Activated naive CD8-positive, alpha-beta T cell (primary cell): Measurements from ENCODE around the gene ACOT11.

Experiments used
- H3K27ac Mint-ChIP-seq: one replicate; pipeline ENCODE4 v1.8.0; 2021; ENCODE audit warnings: mixed read lengths
- H3K27me3 Mint-ChIP-seq: one replicate; pipeline ENCODE4 v1.8.0; 2021; ENCODE audit warnings: mixed read lengths
- H3K36me3 Mint-ChIP-seq: one replicate; pipeline ENCODE4 v1.8.0; 2021; ENCODE audit warnings: mixed read lengths
- H3K4me1 Mint-ChIP-seq: one replicate; pipeline ENCODE4 v1.8.0; 2021; ENCODE audit warnings: low read depth, mixed read lengths
- H3K4me3 Mint-ChIP-seq: one replicate; pipeline ENCODE4 v1.8.0; 2021; ENCODE audit warnings: mild to moderate bottlenecking, mixed read lengths
- H3K9me3 Mint-ChIP-seq: one replicate; pipeline ENCODE4 v1.8.0; 2021; ENCODE audit warnings: low read depth, mixed read lengths

The ACOT11 gene

GRCh38 chr1:54567961-54568360 is 19.9 kb downstream of the ACOT11 start:
- Mint-ChIP-seq H3K27ac (no peak overlapping the region), H3K36me3 (no peaks in the 10 kb centered on the region), H3K27me3 (no peaks in the 10 kb centered on the region), H3K4me3 (no peak overlapping the region), H3K4me1 (no peaks in the 10 kb centered on the region), H3K9me3 (no peaks in the 10 kb centered on the region)

GRCh38 chr1:54569339-54569738 is 21.3 kb downstream of the ACOT11 start:
- no peaks in the 10 kb centered on the region for H3K36me3 Mint-ChIP-seq
- H3K27ac Mint-ChIP-seq, result no peak overlapping the region
- H3K4me1 Mint-ChIP-seq, result no peaks in the 10 kb centered on the region
- H3K9me3 Mint-ChIP-seq, result no peaks in the 10 kb centered on the region
- no peak overlapping the region for H3K4me3 Mint-ChIP-seq
- no peaks in the 10 kb centered on the region for H3K27me3 Mint-ChIP-seq

DNA sequence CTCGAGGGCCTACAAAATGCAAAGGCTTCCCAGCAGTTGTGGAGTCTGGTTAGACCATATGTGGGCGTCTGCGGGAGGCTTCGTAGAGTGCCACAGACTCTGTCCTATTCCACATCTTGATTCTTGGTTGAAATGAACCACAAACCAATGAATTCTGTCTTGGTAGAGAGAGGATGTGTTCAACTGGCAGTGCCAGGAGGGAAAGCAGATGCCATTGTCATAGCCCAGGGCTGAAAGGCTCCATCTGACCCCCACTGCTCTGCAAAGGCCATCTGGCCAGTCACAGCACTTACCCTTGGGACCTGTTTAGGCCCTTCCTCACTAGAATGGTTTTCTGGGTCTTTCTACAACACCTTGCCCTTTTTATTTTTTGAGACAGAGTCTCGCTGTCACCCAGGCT is 22.1 kb downstream of the ACOT11 start:
- H3K27ac Mint-ChIP-seq, result no peak overlapping the region
- no peaks in the 10 kb centered on the region for H3K4me1 Mint-ChIP-seq
- H3K9me3 Mint-ChIP-seq, result no peaks in the 10 kb centered on the region
- no peak overlapping the region for H3K4me3 Mint-ChIP-seq
- H3K27me3 Mint-ChIP-seq, result no peaks in the 10 kb centered on the region
- H3K36me3 Mint-ChIP-seq, result no peaks in the 10 kb centered on the region

GRCh38 chr1:54571326-54571725 is 23.3 kb downstream of the ACOT11 start:
- H3K9me3 Mint-ChIP-seq, result no peaks in the 10 kb centered on the region
- no peaks in the 10 kb centered on the region for H3K36me3 Mint-ChIP-seq
- no peaks in the 10 kb centered on the region for H3K27me3 Mint-ChIP-seq
- H3K4me1 Mint-ChIP-seq, result no peaks in the 10 kb centered on the region
- H3K27ac Mint-ChIP-seq, result no peak overlapping the region
- H3K4me3 Mint-ChIP-seq, result no peak overlapping the region

DNA sequence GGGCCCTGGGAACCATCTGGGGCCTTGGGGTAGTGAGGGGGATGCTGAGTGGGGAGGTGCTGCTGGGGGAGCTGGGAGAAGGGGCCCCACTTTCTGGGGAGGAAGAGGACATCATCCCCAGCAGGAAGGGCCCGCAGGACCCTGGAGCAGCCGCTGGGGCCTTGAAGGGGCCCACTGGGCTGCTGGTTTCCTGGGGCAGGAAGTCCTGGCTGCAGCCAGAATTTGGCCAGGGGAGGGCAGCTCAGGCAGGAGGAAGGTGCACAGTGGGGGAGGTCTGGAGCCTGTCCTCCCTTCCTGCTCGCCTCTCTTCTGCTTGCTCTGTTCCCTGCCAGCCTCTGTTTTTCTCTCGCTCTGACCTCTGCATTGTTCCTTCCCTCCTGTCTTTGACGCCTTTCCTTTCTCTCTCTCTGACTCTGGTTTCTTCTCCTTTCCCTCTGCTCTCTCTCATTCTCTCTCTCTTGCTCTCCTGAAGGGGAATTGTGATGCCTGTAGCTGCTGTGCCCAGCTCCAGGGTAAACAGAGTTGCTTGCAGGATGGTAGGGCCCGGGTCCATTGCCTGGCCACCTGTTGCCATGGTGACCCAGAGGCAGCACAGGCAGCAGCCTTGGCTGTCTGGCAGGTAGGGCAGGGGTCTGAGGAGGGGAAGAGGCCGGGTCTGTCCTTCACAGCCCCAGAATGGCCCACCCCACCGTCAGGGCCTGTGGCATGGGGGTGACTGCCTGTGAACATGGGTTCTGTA is 23.9 kb downstream of the ACOT11 start:
- no peaks in the 10 kb centered on the region for H3K9me3 Mint-ChIP-seq
- H3K4me3 Mint-ChIP-seq, result no peak overlapping the region
- H3K4me1 Mint-ChIP-seq, result no peaks in the 10 kb centered on the region
- H3K27me3 Mint-ChIP-seq, result no peaks in the 10 kb centered on the region
- no peak overlapping the region for H3K27ac Mint-ChIP-seq
- no peaks in the 10 kb centered on the region for H3K36me3 Mint-ChIP-seq

DNA sequence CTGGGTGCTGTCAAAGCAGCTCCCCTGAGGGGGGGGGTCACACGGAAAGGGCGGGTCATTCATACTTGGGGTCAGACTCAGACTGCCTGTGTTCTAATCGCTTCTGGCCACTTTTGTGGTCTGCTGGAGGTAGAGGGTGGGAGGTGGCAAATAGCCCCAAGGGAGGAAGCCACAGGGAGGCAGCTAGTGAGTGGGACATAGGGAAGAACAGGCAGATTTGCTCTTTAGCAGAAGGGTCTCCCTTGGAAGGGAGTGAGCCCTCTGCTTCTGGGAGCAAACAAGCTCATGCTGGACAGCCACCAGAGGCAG is 24.5 kb downstream of the ACOT11 start:
- no peak overlapping the region for H3K4me3 Mint-ChIP-seq
- H3K4me1 Mint-ChIP-seq, result no peaks in the 10 kb centered on the region
- H3K36me3 Mint-ChIP-seq, result no peaks in the 10 kb centered on the region
- no peaks in the 10 kb centered on the region for H3K9me3 Mint-ChIP-seq
- H3K27me3 Mint-ChIP-seq, result no peaks in the 10 kb centered on the region
- H3K27ac Mint-ChIP-seq, result no peak overlapping the region

GRCh38 chr1:54574158-54574778 is 26.2 kb downstream of the ACOT11 start:
- no peaks in the 10 kb centered on the region for H3K36me3 Mint-ChIP-seq
- no peak overlapping the region for H3K4me3 Mint-ChIP-seq
- no peak overlapping the region for H3K27ac Mint-ChIP-seq
- H3K4me1 Mint-ChIP-seq, result no peaks in the 10 kb centered on the region
- H3K9me3 Mint-ChIP-seq, result no peaks in the 10 kb centered on the region
- no peaks in the 10 kb centered on the region for H3K27me3 Mint-ChIP-seq

- Mint-ChIP-seq H3K27ac (no peak overlapping the region), H3K36me3 (no peaks in the 10 kb centered on the region), H3K27me3 (no peaks in the 10 kb centered on the region), H3K9me3 (no peaks in the 10 kb centered on the region), H3K4me1 (no peaks in the 10 kb centered on the region), H3K4me3 (no peak overlapping the region)
These were observed 27.1 kb downstream of the ACOT11 start for GRCh38 chr1:54575161-54575560.

GRCh38 chr1:54575605-54576290 is 27.7 kb downstream of the ACOT11 start:
- H3K9me3 Mint-ChIP-seq, result no peaks in the 10 kb centered on the region
- H3K4me3 Mint-ChIP-seq, result no peak overlapping the region
- H3K27ac Mint-ChIP-seq, result no peak overlapping the region

DNA sequence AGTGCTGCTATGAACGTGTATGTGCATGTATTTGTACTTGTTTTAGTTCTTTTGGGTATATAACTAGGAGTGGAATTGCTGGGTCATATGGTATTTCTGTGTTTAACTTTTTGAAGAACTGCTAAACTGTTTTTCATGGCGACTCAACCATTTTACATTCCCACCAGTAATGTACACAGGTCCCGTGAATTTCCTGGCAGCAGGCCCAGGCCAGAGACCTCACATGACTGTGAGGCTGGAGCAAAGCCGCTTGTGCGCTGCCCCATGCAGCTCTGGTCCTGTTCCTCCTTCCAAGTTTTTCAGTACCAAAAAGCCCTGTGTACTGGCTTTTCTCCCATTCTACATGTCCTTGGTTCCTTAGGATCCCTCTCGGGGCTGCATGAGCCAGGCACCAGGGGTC is 29.6 kb downstream of the ACOT11 start:
- Mint-ChIP-seq H3K4me3 (no peak overlapping the region), H3K9me3 (no peaks in the 10 kb centered on the region), H3K27ac (no peak overlapping the region), H3K36me3 (no peaks in the 10 kb centered on the region), H3K4me1 (no peaks in the 10 kb centered on the region), H3K27me3 (no peaks in the 10 kb centered on the region)

More at GRCh38 chr1:54575605-54576290, 27.7 kb downstream of the ACOT11 start:
- no peaks in the 10 kb centered on the region for H3K4me1 Mint-ChIP-seq
- no peaks in the 10 kb centered on the region for H3K27me3 Mint-ChIP-seq
- no peaks in the 10 kb centered on the region for H3K36me3 Mint-ChIP-seq

- Mint-ChIP-seq H3K27me3 (no peaks in the 10 kb centered on the region), H3K27ac (no peak overlapping the region), H3K9me3 (no peaks in the 10 kb centered on the region), H3K4me1 (no peaks in the 10 kb centered on the region), H3K36me3 (no peaks in the 10 kb centered on the region), H3K4me3 (no peak overlapping the region)
These were observed 31.3 kb downstream of the ACOT11 start for GRCh38 chr1:54579337-54579781.

GRCh38 chr1:54580856-54581550 is 33.0 kb downstream of the ACOT11 start:
- Mint-ChIP-seq H3K4me1 (no peaks in the 10 kb centered on the region), H3K27ac (no peak overlapping the region), H3K36me3 (no peaks in the 10 kb centered on the region), H3K9me3 (no peaks in the 10 kb centered on the region), H3K27me3 (no peaks in the 10 kb centered on the region), H3K4me3 (no peak overlapping the region)

DNA sequence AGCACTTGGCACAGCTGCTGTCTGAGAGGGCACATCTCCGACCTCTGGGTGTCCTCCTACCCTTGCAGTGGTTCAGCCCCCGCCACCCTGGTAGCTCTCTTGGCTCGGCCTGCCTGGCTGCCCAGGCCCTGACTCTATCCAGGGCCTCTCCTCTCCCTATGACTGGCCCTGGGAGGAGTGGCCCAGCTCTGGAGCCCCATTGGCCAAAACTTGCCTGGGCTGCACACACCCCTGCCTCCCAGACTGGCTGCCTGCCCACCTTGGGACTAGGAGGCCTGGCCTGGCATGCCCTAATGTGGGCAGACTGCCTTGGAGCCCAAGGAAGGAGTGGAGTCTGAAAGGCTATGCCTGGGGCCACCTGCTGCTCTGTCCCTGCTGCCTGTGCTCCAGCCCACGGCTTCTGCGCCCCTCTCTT is 33.6 kb downstream of the ACOT11 start:
- H3K36me3 Mint-ChIP-seq, result no peaks in the 10 kb centered on the region
- H3K27ac Mint-ChIP-seq, result no peak overlapping the region
- H3K9me3 Mint-ChIP-seq, result no peaks in the 10 kb centered on the region
- no peaks in the 10 kb centered on the region for H3K4me1 Mint-ChIP-seq
- H3K27me3 Mint-ChIP-seq, result no peaks in the 10 kb centered on the region
- no peak overlapping the region for H3K4me3 Mint-ChIP-seq

- no peak overlapping the region for H3K27ac Mint-ChIP-seq
- H3K27me3 Mint-ChIP-seq, result no peaks in the 10 kb centered on the region
- H3K9me3 Mint-ChIP-seq, result no peaks in the 10 kb centered on the region
- no peaks in the 10 kb centered on the region for H3K4me1 Mint-ChIP-seq
- no peak overlapping the region for H3K4me3 Mint-ChIP-seq
- H3K36me3 Mint-ChIP-seq, result no peaks in the 10 kb centered on the region
These were observed 34.7 kb downstream of the ACOT11 start for GRCh38 chr1:54582566-54583306.

DNA sequence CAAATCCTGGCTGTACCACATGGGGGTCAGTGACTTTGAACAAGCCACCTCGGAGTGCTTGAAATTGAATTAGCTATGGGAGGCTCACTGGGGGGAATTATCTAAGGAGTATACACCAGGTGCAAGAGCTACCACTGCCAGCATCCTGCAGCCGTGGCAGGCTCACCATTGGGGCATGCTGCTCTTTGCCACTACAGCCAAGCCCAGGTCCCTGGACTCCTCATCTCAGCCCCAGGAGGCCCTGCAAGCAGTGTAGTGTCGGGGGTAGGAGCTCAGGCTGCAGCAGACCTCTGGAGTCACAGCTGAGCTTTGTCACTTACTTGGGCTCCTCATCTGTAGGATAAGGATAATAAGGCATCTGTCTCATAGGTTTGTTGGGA is 35.3 kb downstream of the ACOT11 start:
- H3K27me3 Mint-ChIP-seq, result no peaks in the 10 kb centered on the region
- peaks cover 2% of the 10 kb centered on the region for H3K4me1 Mint-ChIP-seq
- no peaks in the 10 kb centered on the region for H3K9me3 Mint-ChIP-seq
- no peak overlapping the region for H3K4me3 Mint-ChIP-seq
- H3K27ac Mint-ChIP-seq, result no peak overlapping the region
- no peaks in the 10 kb centered on the region for H3K36me3 Mint-ChIP-seq
